Stimulated activated CD4-positive, alpha-beta T cell treated with anti-CD3 and anti-CD28 coated beads, Interleukin-1b, Interleukin-23, amount 100 ng/mL, for 1 hour (primary cell): ENCODE measurements around the gene ZBTB17.

Experiments used
- DNase-seq, 2 donors: peaks; one replicate each; pipeline ENCODE4 v3.0.0-alpha.2; 2020; ENCODE audit warnings: low read depth in 2 of 2

ZBTB17 gene

DNA sequence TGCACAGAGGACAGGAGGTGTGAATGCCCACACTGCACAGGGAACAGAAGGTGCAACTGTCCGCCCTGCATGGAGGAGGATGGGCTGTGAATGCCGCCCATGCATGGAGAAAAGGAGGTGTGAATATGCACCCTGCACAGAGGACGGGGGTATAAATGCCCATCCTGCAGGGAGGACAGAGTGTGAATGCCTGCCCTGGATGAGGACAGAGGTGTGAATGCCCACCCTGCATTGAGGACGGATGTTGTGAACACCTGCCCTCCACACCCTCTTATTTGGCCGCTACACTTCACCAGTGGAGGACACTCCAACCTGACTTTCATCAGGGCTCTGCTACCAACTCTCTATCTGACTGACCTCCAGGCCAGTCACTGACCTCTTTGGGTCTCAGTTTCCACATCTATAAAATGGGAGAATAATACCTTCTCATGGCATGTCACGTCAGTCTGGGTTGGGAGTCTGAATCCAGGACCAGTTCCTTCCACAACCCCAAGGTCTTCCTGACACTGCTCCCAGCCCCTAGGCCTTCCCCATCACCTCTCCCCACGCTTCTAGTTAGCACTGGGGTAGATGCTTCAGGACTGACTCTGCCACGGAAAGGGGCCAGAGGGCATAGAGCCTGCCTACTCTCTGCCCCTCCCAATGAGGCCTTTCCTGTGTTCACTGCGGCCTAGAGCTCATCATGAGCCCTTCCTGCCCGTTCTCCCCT, 28.4 kb downstream of the ZBTB17 start:
- no peak for DNase-seq

DNA sequence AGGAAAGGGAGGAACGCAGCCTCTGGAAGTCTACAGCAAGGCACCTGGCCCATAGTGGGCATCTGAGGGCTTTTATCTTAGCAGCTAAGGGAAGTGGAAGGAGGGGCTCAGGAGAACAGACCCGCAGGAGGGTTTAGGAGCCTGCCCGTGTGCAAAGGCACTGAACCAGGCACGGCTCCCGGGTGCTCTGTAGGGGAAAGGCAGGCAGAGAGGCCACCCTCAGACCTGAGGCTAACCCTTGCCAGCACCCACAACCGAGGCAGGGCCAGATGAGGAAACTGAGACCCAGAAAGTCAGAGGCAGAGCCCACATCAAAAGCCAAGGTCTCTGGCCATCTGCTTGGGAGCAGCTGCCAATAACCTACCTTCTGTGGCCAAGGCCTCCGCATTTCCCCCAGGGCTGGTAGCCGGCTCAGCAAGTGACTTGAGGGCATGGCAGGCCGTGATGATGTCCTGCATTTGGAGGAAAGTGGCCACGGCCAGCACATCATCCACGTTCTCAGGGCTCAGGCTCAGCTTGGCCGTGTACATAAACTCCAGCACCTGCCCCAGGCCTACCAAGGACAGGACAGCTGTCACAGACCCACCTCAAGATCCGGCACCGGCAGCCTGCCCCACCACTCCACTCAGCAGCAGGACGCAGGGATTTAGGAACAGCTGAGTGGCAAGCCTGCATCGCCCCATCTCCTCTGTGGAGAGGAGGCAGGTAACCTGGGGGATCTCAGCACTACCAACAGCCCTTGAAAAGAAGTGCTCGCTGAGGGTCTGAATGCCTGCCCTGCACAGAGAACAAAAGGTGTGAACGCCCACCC, 29.1 kb downstream of the ZBTB17 start:
- no peak for DNase-seq

DNA sequence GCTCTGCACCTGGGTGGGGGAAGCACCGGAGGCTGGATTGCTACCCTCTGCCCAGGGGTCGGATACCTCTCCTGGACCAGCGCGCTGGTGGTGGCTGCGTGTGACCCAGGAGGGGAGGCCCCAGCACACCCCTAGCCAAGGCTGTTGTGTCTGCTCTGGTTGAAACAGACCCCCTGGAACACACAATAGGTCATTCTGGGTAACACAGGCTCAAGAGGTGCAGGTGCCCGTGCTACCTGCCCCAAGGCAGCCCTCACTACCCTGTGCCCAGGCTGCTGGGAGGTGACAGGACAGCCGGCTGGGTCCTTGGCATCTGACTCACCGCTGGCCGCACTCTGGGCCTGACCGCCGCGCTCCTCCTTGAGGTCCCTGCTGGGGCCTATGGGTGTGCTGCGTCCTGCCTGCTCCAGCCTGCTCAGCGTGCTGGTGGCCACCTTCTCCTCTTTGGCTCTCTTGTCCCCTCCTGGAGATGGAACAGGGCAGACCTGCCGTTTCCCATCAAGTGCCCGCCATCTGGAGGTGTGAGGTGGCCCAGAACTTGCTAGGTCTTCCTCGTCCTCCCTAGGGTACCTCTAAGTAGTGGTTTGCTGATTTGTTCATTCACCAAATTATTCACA, 30.0 kb downstream of the ZBTB17 start:
- DNase-seq: no peak

DNA sequence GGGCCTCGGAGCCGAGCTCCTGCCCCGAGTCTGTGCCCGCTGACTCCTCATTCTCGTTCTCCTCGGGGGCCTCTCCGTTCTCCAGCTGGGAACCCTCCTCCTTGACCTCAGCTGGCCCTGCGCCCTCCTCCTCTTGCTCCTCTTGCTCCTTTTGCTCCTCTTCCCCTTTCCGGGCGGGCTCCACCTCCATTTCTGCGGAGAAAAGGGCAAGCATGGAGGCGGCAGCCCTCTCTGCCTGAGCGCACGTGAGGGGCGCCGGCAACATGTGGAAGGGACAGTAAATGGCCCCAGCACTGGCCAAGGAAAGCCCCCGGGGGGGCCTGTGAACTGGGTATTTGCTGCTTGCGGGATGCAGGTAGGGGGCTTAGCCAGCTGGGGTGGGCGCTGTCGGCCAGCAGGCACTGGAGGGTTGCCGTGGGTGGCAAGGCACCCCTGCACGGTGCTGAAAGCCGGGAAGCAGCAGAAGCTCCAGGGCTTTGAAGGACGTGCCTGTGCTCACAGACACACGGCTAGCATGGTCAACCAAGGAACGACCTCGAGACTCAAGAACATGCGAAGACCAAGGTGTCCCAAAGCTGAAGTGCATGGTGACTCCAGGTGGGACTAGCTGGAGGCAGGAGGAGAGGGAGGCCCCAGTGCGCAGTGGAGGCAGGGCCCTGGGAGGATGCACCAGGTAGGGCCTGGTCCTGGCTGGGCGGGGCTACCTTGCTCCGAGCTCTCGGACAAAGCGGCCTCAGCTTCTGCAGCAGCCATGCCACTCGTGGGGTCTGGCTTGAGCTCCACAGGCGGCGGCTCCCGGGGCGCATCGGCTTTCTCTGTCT, 30.7 kb downstream of the ZBTB17 start:
- no peak for DNase-seq

DNA sequence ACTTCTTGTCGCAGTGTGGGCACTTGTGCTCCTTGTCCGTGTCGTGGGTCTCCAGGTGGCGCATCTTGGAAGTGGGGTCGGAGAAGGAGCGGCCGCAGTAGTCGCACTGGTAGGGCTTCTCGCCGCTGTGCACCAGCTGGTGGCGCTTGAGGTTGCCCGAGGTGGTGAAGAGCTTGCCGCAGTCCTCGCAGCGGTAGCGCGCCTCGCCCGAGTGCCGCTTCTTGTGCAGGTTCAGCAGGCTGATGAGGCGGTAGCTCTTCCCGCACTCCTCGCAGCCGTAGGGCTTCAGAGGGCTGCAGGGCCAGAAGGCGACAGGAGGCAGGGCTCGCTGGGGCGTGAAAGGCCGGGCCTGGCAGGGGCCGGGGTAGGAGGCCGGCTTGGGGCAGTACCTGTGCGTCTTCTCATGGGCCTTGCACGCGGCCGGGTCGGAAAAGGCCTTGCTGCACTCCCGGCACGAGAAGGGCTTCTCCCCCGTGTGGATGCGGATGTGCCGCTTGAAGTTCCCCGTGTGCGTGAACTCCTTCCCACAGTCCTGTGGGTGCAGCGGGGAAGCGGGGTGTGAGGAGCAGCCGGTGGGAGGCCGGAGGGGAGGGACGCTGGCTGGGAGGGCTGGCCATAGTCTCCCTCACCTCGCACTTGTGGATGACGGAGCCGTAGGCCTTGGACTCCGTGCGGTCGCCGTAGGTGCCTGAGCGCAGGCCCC, 31.4 kb downstream of the ZBTB17 start:
- DNase-seq: no peak

DNA sequence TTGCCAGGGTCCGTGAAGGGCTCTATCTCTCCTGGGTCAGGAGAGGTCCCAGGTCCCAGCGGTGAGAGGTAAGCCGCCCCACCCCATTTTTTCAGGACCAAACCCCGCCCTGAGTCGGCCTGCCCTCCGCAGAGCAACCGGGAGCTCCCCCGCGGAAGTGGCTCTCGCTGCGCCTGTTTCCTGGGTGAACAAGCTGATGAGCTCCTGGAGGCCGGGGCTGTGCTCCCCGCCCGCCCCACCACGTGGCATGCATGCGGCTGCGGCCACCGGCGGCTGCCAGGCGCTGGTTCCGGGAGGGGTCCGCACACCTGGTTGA, 32.0 kb downstream of the ZBTB17 start:
- DNase-seq: no peak

DNA sequence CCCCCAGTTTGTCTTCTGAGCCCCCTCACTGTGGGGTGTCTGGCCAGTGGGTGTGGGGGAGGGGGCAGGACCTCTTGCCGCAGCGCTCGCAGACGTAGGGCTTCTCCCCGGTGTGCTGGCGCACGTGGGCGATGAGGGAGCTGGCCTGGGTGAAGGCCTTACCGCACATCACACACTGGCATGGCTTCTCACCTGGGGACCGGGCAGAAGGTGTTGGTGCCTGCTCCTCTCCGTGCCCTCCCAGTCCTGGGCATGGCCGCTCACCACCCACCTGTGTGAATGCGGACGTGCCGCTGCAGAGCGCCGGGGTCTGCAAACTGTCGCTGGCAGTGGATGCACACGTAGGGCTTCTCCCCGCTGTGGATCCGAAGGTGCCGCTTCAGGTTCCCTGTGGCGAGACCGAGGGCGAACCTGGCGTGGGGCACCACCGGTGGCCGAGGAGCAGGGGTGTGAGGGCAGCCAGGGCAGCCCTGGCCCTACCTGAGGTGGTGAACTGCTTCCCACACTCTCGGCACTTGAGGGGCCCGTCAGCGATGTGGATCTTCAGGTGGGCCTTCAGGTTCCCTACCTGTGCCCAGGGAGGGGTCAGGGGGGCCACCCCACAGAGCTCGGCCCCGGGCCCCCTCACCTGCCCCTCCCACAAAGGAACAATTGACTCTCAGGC, 32.4 kb downstream of the ZBTB17 start:
- DNase-seq: no peak

DNA sequence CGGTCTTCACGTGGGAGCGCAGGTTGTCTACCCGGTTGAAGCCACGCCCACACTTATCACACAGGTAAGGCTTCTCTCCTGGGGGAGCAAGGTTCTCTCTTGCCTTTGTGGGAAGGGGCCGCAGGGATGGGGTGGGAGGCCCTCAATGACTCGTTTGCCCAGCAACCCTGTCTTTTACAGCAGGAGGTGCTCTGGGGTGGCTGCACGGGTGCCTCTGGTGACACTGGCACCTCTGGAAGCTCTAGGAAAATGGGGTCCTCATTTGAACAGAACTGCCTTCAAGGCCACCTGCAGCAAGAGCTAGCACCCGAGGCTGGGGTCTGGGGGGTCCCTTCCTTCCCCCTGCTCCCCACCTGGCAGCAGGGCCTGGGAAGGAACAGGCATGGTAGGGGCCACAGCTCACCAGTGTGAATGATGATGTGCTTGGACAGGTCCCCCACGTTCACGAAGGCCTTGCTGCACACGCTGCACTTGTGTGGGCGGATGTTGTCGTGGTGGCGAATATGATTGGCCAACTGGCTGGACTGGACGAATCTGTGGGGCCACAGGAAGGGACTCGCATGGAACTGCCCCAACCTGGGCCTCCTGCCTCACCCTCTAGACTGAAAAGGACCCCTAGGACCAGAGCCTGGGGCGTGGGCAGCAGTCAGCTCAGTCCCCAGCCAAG, 33.1 kb downstream of the ZBTB17 start:
- DNase-seq: no peak

DNA sequence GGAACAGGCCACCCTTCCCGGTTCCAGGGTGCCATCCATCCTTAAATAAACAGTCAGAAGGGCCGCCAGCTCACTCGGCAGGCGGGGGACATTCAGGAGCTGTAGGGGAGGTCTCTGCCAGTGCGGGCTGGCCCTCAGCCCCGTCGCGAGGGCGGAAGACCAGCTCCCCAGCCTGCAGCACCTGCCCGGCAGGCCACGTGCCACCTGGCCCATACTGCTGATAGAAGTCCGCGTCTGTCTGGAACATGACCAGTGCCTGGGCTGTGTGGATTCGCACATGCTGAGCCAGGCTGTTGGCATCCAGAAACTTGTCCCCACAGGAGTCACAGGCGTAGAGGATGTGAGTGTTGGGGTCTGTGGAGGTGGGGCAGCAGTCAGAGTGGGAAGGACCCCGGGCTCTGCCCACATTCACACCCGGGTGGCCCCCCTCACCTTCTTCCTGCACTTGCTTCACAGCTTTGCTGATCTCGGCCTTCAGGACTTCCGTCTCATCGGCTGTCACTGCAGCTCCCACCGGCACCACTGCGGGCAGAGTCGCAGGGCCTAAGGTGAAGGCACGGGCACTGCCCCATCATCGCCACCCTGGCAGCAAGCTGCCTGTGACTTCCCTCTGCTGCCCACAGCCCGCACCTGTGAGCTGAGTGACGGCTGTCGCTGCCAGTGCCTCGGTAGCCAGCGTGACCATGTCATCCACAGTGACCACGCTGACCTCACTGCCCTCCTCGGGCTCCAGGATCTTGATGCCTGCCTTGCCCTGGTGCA, 33.8 kb downstream of the ZBTB17 start:
- no peak for DNase-seq

DNA sequence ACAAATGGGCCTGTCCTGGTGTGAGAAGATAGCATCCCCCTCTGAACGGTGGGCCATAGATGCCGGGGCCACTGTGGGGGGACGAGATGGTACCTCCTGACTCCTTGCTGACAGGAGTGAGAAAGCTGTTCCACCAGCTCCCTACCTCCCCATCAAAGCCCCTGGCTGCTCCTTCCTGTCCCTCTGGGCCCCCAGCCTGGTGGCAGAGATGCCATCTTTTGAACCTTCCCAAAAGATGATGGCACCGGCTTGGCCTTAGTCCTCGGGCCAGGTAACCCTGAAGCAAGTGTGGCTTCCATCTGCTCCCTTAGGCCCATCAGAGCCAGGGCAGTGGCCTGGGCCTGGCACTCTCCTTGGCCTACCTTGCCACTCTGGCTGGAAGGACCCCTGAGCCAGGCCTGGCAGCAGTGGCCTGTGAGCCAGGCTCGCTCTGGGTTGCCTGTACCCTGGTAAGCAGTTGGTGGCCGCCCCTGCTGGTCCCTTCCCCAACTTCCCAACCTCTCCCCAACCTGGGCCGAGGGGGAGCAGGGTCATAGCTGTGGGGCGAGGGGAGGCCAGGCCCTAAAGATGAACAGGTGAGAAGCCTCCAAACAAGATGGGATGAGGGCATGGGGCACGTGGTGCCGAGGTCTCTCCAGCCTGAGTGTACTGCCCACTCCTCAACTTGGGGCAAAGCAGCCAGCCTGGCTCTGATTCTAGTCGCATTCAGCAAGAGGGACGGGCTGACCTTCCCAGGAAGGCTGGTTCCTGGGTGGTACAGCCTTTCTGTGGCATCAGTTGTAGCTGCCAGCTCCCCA, 34.7 kb downstream of the ZBTB17 start:
- DNase-seq: no peak

DNA sequence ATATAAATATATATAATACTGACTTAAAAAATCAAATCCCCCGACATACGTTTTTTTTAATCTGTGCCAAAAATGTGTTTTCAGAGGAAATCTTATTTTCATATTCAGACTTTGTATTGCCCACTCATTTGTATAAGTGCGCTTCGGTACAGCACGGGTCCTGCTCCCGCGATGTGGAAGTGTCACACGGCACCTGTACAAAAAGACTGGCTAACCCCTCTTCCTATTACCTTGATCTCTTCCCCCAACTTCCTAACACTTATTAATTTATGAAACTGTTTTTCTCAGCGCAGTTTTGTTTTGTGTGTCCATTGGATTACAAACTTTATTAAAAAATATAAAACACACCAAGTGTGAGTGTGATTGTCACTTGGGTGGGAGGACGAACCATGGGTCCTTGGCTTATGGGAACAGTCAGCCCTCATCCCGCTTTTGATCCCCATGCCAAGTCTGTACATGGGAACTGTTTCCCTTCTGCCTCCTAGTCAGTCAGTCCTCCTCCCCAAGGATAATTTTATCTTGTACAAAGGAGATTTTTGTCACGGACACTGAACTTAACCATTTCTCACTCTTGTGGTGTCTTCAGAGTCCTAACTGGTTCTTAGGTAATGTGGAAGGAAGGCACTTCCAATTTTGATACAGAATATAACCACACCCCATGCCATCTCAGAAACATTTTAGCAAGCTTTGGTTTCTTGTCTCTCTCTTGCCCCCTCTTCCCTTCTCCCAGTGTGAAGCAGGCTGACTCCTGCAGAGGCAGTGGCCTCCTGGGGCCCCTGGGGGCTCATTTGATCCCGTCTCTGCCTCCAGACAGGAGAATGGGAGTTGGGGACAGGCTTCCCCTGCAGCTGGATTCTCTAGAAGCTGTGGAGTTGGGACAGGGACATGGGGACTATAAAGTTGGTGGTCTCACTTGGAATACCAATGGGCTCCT, 35.5 kb downstream of the ZBTB17 start:
- no peak for DNase-seq

DNA sequence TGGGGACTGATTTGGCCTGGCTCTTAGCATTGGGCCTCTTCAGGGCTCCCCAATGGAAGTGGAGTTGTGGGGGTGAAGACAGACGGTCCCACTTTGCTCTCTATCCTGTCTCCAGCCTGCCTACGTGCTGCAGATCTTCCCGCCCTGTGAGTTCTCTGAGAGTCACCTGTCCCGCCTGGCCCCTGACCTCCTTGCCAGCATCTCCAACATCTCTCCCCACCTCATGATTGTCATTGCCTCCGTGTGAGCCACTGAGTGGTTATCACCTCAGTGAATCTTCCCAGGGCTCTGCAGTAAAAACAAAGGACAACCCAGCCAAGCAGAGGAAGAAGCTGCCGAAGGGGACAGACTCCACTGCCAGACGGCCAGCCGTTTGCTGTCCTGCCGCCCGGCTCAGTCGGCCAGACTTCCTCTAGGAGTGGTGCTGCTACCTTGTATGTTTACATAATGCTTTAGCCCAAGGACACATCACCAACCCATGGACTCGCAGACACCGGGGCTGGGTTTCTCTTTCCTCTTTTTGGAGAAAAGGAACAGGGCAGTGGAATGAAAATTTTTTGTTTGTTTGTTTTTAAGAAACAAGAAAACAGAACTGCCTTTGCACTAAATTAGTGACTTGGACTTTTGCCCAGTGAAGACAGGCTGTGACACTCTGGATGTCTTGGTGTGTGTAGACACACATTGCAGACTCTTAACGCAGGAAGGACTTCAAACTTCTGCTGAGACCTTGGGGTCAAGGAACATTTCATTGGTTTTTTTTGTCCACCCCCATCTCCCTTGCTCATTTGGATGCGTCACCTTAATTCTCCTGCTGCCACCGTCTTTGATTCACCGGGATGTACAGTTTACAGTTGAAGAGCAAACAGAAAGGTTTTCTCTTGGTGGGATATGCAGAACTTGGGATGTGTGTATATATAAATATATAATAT, 36.5 kb downstream of the ZBTB17 start:
- no peak for DNase-seq

DNA sequence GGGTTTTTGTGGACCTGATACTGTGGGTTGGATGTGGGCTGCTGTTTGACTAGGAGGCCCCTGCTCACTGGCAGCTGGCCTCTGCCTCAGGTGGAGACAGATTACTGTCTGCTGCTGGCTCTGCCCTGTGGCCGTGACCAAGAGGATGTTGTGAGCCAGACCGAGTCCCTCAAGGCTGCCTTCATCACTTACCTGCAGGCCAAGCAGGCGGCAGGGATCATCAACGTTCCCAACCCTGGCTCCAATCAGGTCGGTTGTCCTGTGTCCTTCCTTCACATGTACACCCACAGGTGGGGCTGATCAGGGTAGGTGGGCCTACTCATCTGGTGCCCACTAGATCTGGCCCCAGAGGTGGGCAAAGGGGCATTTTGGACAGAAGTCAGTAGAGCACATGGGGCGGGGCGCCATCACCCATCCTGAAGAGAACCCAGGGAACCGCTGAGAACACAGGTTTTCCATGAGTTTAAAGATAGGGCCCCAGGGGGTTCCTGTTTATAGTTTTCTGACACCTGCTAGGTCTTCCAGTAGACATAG, 37.2 kb downstream of the ZBTB17 start:
- DNase-seq: no peak

DNA sequence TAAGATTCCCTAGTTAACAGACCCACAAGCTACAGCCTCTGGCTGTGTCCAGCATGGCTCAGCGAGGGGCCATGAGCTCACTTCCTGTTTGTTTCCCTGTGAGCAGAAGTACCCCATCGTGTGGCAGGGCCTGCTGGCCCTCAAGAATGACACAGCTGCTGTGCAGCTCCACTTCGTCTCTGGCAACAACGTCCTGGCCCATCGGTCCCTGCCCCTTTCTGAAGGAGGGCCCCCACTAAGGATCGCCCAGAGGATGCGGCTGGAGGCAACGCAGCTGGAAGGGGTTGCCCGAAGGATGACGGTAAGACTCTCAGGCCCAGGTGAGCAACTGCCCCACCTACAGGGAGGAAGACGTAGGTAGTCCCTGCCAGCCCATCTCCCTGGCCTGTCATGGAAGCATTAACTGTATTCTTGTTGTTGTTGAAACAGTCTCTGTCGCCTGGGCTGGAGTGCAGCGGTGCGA, 38.2 kb downstream of the ZBTB17 start:
- no peak for DNase-seq

DNA sequence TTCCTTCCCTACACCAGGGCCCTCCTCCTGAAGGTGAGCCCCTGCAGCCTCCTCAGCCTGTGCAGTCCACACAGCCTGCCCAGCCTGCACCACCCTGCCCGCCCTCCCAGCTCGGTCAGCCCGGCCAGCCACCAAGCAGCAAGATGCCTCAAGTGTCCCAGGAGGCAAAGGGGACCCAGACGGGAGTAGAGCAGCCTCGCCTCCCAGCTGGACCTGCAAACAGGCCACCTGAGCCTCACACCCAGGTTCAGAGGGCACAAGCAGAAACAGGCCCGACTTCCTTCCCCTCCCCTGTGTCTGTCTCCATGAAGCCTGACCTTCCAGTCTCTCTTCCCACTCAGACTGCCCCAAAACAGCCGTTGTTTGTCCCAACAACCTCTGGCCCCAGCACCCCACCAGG, 38.8 kb downstream of the ZBTB17 start:
- no peak for DNase-seq

DNA sequence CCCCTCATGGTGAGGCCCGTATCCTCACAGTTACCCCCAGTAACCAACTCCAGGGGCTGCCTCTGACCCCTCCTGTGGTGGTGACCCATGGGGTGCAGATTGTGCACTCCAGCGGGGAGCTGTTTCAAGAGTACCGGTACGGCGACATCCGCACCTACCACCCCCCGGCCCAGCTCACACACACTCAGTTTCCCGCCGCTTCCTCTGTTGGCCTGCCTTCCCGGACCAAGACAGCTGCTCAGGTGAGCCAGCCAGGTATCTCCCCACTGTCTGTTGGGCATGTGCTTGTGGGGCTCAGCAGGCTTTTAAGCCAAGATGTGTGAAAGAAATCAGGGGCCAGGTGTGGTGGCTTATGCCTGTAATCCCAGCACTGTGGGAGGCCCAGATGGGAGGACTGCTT, 39.9 kb downstream of the ZBTB17 start:
- no peak for DNase-seq
